Measurements from ENCODE around the gene PER2. TPM values are rescaled to one million over a fixed set of nuclear protein-coding genes. Genes with fewer than 3 reads are reported as not detected.

The PER2 gene
- total RNA-seq, 1 donor from 2014 or later: 1.2 TPM

DNA sequence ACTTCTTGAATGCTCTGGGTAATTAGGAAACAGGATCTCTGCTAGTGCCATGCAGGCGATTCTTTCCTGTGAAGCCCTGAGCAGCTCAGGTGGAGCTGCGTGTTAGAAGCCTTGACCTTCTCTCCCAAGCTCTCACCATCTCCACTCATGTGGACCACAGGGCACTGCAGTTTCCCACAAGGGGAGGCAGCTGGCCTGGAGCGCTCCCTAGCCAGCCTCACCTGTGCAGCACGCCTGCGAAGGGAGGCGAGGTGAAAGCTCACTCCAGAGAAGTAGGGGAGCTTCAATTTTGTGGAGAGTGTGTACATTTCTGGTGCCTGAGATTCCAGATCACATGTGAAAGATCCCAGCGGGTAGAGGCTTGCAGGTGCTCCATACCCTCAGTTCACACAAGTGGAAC lies 37.5 kb downstream of the PER2 start:
- DNase-seq (ENCODE audit: low read depth in 2 of 2): no peak

DNA sequence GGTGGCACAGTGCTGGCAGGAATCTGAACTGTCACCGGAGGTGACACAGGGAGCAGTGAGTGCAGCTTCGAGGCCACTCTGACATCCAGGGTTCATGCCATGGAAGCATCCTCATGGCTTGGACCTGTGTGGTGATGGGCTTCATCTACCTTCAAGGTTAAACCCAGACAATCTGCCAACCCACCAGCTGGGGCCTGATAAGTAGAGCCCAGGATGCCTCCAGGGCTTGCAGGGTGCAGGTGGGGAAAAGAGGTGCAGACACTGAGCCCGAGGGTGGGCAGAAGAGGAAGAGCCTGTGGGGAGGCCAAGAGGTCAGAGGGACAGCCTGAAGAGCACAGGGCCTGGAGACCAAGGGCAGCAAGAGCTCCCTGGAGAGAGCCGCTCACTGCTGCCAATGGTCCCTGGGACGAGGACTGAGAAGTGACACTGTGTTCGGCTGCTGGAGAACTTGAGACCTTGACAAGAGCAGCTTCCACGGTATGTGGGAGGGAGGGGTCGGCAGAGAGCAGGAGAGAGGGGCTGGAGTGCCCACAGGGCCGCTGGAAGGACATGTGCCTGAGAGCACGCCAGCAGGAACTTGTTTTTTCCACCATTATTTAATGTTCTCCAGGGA lies 40.5 kb downstream of the PER2 start:
- DNase-seq (ENCODE audit: low read depth in 2 of 2): no peak

DNA sequence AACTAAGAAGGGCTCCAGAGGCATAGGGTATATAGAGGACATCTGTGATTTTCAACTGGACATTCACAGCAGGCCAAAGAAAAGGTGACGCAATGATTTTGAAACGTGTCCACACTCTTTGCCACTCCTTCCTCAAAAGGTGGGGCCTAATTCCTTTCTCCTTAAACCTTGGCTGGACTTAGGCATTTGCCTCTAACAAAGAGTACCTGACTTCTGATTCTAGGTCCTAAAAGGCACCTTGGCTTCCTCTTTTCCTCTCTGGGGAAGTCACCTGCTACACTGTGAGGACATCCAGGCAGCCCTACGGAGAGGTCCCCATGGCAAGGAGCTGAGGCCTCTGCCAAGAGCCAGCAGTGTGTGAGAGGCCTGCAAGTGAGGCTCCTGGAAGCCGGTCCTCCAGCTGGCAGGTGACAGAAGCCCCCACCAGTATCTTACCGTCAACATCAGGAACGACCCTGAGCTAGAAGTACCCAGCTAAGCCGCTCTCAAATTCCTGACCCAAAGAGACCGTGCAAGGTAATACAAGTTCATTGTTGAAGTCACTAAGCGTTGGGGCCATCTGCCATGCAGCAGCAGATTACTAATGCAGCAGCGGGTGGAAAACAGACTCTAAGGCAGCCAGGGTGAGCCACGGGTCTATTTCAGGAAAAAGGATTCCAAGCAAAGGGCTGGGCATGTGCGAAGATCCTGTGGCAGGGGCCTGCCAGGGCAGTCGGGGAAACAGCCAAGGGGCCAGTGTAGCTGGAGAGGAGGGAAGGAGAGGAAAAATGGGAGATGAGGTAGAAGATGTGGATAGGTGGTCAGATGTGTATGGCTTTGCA lies 41.2 kb downstream of the PER2 start:
- no peak for DNase-seq (ENCODE audit: low read depth in 2 of 2)

DNA sequence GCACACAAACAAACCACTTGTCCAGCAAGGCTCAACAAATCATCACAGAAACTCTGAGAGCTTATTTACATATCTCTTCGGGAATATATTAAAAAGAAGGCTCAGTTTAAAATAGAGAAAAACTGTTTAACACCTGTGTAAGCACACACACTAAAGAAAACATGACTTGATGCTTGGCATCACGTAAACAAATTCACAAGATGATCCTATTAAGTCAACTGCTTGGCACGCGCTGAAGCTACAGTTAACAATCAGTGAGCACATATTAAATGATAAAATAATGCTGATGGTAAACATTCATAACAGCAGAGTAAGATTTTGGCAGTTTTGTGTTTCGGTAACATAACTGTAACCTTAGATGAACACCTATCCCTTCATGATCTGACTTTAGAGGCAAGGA lies 44.3 kb downstream of the PER2 start:
- no peak for DNase-seq (ENCODE audit: low read depth in 2 of 2)

DNA sequence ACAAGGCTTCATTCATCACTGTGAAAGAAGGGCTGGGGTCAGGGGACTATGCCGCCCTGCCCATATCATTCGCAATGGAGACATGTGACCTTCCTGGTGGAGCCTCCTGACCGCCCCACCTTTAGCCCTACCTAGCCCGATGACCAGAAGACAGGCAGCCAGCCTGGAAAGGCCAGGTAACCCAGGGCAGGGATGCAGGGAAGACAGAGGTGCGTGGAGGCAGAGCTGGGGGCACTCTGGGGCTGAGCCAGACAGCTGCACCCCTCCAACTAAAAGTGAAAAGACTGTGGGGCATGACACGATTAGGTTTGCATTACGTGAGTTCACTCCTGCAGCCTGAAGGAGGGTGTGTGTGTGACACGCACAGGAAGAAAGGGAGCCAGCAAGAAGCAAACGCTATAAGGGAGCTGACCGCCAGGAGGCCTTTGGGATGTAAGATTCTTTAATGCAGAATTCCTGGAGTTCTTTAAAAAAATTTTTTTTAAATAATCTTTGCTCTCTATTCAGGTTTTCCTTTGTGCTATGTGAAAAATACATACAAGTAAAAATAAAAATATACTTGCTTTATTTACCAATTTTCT lies 44.8 kb downstream of the PER2 start:
- DNase-seq (ENCODE audit: low read depth in 2 of 2): no peak

DNA sequence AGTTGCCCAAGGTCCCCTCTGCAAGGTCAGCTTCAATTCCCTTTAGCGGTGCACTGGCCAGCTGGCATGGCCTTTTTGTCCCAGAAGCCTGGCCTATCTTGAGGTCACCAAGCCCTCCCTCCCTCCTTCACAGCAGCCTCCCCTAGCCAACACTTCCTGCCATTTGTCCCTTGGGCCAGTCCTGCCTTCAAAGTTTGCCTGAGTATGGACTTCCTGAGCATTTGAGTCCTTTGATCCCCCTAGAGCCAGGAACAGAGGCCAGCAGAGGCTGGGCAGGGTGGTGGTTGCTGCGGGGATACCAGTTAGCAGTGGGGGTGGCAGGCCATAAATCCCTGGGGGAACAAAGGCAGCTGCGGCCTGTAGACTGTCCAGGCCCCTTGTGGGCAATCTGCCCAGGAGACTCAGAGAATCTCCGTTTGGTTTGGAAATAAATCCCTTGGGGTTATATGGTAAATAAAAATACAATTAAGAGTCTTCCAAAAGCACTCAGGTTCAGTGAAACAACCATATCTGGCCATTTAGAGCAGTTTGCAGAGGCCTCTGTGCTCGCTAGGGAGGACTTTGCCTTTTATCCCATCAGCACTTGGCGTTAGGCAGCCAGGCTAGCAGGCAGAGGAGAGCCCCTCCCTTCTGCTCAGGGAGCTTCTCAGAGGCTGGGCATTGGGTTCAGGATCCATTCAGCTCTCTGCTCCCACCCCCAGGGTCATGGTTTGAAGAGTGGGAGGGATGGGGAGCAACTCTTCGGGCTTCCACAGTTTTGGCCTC lies 45.5 kb downstream of the PER2 start:
- no peak for DNase-seq (ENCODE audit: low read depth in 2 of 2)

DNA sequence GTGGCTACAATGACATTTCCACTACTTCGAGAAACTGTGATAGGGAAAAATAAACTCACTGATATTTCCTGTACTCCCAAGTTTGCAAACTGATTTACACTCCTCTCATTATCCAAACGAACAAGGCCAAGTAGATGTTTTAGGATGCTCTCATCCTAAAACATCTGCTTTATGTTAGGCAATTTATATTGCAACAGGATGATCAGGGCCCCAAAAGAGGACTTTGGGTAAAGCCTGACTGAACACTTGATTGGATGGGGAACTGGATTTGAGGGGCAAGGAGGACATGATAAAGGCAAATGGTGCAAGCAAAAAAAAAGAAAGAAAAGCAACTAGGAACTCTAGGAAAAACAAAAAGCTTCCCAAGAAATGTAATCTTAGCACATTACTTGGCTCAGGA lies 46.4 kb downstream of the PER2 start:
- no peak for DNase-seq (ENCODE audit: low read depth in 2 of 2)

DNA sequence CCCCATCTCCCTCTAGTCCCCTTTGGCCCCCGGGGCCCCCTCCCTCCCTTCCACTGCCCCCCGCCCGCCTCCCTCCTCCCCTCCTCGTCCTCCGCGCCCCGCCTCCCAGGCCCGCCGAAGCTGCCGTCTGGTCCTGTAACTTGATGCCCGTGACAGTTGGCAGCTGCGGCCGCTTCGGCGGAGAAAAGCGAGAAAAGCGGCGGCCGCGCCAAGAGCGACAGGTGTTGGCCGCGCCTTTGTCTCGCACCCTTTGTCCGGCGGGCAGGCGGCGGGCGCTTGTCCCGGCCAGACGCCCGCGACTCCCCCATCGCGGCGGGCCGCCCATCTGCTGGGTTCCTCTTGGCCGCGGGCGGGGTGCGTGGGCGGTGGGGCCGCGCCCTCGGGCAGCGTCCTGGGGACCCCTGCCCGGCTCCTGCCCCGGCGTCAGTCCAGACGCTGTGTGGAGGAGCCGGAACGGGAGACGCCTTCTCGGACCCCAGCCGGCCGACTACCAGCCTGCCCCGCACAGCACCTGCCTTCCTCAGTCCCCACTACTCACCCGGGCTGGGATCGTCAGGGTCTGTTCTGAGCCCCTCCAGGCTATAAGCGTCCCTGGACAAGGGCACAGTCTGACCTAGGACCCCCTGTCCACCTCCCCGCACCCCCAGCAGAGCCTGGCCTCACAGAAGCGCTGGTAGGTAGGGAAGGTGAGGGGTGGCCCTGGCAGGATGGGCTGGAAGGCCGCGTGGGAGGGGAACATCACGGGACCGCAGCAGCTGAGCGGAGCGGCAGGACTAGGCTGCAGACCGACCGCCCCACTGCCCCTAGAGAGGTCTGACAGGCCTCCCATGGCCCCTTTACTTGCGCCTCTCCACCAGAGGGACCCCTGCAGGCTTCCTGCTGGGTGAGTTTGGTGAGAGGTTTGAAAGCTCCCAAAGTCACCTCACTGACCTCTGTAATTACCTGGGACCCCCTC lies 47.4 kb downstream of the PER2 start:
- DNase-seq (ENCODE audit: low read depth in 2 of 2): peak in 1 of 2 donors; percentile 31

DNA sequence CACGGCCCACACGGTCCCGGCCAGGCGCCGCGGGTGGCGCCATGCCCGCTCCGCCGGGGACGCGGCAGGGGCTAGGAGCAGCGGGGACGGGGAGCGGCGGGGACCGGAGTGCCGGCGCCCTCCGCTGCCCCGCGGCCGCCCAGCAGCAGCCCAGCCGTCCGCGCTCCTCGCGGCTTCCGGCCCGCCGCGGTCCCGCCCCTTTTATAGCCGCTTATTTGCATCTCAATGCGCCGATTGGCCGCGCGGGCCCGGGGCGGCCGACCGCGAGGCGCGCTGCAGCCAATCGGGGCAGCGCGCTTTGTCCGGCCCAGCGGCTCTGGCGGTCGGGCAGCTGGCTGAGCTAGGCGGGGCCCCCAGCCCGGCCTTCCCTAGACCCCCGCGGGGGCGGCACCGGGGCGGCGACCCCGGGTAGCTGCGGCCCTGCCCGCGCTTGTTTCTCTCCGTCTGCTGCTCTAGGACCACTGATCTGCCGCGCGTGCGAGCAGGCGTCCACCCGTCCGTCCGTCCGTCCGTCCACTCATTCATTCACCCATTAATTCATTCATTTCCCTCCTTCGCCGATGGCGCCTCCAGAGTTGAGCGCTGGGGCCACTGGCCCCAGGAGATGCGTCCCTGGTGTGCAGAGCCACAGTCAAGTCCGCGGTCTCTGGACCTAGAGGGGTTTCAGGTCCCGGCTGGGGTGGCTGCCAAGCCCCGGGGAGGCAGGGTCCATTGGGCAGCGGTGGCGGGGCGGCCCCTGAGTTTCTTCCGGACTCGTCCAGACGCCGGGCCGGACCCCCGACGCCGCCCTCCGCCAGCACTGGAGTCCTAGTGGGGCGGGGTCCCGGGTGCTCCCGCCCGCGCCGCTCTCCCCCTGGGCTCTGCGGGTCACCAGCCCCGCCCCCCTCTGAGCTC lies 48.3 kb downstream of the PER2 start, which contains the start of gene HES6:
HES6 (minus strand) TSS at position 176 of the 894 bp plus-strand sequence; CDS start at position 43, 133 bp downstream.
- DNase-seq (ENCODE audit: low read depth in 2 of 2): peak; percentile 90

DNA sequence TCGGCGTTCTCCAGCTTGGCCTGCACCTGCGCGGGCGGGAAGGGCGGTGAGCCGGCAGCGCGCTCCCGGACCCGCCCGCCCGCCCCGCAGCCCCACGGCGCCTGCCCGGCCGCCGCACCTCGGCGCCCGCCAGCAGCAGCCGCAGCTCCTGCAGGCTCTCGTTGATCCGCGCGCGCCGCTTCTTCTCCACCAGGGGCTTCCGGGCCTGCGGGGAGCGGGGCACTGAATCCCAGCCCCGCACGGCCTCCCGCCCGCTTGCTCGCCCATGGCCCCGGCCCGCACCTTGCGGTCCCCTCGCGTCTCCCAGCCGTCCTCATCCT lies 48.9 kb downstream of the PER2 start:
- DNase-seq (ENCODE audit: low read depth in 2 of 2): peak in 1 of 2 donors; percentile 14

DNA sequence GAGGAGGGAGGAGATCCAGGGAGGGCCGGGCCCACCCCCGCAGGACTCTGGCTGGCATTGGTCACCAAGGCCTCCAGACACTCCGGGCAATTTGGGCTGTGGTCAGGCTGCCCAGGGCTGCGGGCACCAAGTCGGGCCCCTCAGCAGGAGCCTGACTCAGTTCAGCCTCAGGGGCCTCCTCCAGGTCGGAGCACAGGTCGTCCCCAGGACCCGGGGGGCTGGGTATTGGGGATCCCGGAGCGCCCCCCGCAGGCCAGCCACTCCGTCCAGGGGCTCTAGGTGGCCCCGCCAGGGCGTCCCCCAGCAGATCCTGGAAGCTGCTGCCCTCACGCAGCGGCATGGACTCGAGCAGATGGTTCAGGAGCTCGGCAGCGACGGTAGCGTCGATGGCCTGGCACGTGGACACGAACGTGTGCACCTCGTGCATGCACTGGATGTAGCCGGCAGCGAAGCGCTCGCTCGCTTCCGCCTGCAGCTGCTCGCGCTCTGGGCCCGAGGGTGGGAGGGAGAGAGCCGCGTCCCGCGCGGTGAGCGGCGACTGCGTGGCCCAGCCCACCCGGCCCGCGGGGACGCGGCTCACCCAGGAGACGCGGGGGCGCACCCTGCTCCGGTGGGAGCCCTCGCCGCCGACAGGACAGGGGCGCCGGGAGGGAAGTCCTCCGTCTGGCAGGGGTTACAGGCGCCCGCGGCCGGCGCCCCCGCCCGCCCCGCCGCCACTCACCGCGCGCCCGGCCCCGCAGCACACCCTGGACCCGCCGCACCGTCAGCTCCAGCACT lies 49.5 kb downstream of the PER2 start:
- peak in 1 of 2 donors; percentile 37 for DNase-seq (ENCODE audit: low read depth in 2 of 2)

DNA sequence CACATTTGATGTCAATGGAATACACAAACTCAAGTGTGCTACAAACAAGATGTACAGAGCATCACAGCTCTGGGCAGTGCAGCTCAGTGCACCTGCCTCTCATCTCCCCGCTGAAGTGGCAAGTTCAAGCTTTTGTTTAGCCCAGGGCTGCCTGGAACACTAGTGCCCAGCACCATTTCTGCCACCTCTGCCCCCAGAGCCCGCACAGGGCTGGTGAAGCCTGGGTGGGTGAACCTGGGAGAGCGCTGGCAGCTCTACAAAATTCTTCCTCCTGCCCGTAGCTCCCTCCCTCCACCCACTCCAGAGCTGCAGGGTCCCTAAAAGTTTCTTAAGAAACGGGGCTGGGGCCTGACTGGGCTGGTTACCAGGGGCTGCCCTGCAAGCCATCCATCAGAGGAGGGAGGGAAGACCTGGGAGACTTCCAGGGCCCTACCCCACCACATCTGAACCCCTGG lies 50.1 kb downstream of the PER2 start:
- DNase-seq (ENCODE audit: low read depth in 2 of 2): no peak

DNA sequence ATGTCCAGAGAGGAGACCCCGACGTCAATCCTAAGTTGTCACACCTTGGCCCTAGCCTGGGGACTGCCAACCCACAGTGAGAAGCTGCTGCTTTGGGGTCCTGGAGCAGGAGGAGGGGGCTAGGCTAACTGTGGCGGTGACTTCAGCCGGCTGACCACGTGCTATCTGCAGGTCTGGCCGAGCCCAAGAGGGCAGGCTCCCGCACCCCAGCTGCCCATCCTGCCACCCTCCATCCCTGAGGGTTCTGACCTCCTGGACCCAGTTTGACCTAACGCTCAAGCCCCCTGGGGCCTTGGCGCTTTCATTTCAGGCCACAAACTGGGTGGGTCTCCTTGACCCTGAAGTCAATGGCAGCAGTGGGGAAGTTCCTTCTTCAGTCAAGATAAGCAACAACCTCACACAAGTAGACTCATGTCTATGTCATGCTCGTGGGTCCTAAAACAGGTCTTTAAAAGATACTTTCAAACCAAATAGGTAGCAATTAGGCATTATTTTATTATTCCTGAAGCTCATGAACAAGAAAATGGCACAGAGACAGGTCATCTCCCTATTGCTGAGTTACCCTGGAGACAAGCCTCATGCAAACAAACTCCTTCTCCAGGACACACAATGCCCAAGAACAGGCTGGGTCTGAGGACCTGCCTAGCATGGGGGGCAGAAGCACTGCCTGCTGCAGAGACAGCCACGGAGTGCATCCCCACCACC lies 50.8 kb downstream of the PER2 start:
- DNase-seq (ENCODE audit: low read depth in 2 of 2): no peak

DNA sequence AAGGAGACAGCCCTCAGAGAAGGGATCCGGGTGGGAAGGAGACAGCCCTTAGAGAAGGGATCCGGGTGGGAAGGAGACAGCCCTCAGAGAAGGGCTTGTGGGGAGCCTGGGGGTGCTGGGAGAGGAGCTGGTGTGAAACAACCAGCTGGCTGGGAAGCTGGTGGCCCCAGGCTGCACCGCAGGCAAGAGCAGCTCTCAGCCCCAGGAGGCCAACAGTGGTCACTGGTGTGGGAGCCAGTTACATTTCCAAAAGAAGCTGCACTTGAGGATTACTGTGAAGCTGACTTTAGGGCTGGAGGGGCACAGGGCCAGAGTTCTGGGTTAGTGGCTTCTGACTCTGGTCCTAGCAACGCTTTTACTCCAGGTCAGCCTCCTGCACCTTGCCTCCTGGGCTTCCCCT lies 51.8 kb downstream of the PER2 start:
- no peak for DNase-seq (ENCODE audit: low read depth in 2 of 2)

DNA sequence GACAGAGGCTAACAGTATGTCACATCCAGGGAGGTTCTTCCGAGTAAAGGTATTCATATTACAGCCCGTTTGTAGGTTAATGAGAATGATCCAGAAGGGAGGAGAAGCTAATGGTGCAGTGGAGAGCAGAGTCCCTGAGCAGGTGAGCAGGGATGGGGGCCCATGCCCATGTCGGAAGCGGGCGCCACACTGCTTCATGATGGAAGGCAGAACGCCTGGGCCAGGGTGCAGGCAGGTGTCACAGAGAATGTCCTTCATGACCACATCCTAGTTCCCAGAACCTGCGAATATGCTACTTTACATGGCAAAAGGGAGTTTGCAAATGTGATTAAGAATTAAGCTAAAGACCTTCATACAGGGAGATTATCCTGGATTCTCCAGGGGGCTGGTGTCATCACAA lies 52.6 kb downstream of the PER2 start:
- DNase-seq (ENCODE audit: low read depth in 2 of 2): no peak

DNA sequence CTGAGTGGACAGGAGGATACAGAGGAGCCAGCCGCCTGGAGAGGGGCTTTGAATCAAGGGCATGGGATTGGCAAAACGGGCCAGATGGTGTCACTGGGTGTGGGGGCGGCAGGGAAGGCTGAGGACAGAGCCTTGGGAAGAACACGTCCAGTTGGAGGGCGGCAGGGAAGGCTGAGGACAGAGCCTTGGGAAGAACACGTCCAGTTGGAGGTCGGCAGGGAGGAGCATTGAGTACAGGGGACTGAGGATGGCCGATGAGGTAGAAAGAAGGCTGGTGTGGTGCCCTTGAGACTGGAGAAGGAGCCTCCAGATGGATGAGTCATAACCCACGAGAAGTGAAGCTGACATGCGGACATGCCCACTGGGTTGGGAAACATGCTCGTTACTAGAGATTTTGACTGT lies 53.1 kb downstream of the PER2 start:
- no peak for DNase-seq (ENCODE audit: low read depth in 2 of 2)

DNA sequence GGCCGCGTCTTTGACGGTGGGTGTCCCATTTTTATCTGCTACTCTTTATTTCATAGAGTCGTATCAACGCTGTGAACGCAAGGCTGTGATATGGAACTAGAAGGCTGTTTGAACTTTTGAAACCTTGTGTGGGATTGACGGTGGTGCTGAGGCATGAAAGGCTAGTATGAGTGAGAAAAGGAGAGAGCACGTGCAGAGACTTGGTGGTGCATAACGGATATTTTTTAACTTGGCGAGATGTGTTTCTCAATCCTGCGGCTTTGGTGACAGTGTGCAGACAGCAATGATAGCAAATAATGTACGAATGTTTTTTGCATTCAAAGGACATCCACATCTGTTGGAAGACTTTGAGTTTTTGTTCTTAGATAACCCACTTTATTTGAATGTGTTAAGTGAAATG lies 54.8 kb downstream of the PER2 start:
- no peak for DNase-seq (ENCODE audit: low read depth in 2 of 2)

DNA sequence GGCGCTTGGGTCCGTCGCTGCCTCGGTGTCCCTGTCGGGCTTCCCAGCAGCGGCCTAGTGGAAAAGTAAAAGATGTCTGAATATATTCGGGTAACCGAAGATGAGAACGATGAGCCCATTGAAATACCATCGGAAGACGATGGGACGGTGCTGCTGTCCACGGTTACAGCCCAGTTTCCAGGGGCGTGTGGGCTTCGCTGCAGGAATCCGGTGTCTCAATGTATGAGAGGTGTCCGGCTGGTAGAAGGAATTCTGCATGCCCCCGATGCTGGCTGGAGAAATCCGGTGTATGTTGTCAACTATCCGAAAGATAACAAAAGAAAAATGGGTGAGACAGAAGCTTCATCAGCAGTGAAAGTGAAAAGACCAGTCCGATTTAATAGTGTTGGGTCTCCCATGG lies 56.6 kb downstream of the PER2 start:
- no peak for DNase-seq (ENCODE audit: low read depth in 2 of 2)
